ENCODE data around the gene SLCO2B1. TPM values are rescaled to one million over a fixed set of nuclear protein-coding genes. Genes with fewer than 3 reads are reported as not detected.

SLCO2B1 gene
- total and polyA plus RNA-seq, 12 donors = 5.8 to 234 (median 122) TPM

DNA sequence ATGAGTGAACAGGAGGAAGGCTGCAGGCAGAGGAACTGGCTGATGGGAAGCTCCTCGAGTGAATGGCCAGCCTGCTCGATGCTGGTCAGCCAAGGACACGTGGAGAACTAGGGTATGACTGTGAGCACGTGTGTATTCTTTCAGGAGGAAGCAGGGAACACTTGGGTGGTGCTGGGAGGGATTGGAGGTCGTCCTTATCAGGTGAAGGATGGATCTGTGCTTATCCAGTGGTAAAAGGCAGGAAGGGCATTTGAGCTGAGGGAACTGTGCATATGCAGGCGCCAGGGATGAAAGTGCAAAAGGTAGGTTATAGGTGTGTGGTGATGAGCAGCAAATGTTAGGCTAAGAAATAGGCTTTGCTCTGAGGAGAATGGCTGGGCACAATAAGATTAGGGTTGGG, 9.7 kb upstream of the SLCO2B1 start:
- Histone ChIP-seq H3K4me3 (no peak overlapping the region), H3K36me3 (replicated peaks in 1 of 2) (no peaks in the 10 kb centered on the region), H3K27me3 (no peaks in the 10 kb centered on the region), H3K4me1 (replicated peaks in 1 of 2) (peaks cover 0 to 17% of the 10 kb centered on the region in 2 donors), H3K9me3 (replicated peaks in 1 of 3) (no peaks in the 10 kb centered on the region), H3K27ac (no peak overlapping the region)
- 42 to 54% (median 47%) methylated on average over 6 of the region's 6 CpGs for WGBS, 4 donors
- DNase-seq = no peak
- intact Hi-C loops (cut with DNase I) = loop anchor here (2.0 to 10.0 kb wide), 4 partner anchors 102 to 214 kb away; no protein-coding TSS in a partner anchor
- TF ChIP-seq CTCF (IDR thresholded peaks at IDR 0.05) = no peak
- TF ChIP-seq POLR2A (IDR thresholded peaks at IDR 0.05) = no peak

DNA sequence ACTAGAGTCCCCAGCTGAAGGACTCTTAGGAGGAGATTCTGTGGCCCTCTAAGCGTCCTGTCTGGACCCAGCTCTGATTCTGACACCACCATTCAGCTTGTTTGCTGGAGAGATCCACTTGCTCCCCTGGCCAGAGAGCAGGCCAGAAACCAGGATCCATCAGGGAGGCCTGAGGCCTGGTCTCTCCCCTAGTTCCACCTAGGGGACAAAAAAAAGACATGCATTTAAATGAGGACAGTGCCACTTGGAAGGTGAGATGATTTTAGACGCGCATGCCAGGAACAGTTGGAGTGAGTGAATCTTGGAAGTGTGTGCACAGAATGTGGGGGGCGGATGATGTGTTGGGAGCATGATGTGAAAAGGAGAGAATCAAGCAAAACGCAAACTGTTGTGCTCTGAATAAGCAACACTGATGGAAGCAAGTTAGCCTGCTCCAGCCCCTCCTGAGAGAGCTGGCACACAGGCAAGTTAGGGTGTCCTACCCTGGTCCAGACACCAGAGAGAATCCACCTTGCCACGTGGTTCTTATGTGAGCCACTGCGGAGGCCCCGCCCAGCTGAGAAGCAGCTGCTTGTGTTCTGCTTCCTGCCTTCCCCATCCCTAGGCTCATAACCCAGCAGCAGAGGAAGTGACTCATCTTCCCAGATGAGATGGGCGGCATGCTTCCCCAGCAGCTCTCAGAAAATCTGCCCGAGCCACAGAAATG, 8.0 kb upstream of the SLCO2B1 start:
- WGBS, 4 donors = 40 to 59% (median 46%) methylated on average over 7 to 10 of the region's 10 CpGs
- no peak overlapping the region for H3K4me3 ChIP-seq
- intact Hi-C loops (cut with DNase I) = loop anchor here (5.0 to 10.0 kb wide), 3 partner anchors 104 to 216 kb away; no protein-coding TSS in a partner anchor
- no peaks in the 10 kb centered on the region for H3K9me3 ChIP-seq (replicated peaks in 1 of 3)
- peak overlapping the region in 2 of 5 donors; percentile 71 to 82 for H3K27ac ChIP-seq
- TF ChIP-seq POLR2A (IDR thresholded peaks at IDR 0.05) (no peak), CTCF (IDR thresholded peaks at IDR 0.05) (peak in 2 of 6 experiments; percentile 27 to 28)
- DNase-seq = peak; percentile 56 to 92 (median 76)
- H3K27me3 ChIP-seq = no peaks in the 10 kb centered on the region
- H3K4me1 ChIP-seq (replicated peaks in 1 of 2) = peaks cover 0 to 30% of the 10 kb centered on the region in 2 donors
- no peaks in the 10 kb centered on the region for H3K36me3 ChIP-seq (replicated peaks in 1 of 2)

DNA sequence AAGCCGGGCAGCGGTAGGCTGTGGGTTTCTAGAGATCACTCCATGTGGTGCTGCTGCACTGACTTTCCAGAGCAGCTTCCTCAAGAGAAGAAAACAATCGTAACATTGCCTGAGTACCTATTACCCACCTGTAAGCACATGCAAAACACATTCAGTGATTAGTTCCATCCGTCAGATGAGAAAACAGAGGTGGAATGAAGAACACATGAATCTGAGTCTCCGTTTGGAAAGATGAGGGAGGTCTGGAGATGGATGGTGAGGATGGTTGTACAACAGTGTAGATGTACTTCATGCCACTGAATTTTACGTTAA, 7.5 kb upstream of the SLCO2B1 start:
- TF ChIP-seq POLR2A (IDR thresholded peaks at IDR 0.05) (no peak), CTCF (IDR thresholded peaks at IDR 0.05) (no peak)
- Histone ChIP-seq H3K36me3 (replicated peaks in 1 of 2) (no peaks in the 10 kb centered on the region), H3K27ac (peak overlapping the region in 2 of 5 donors; percentile 71 to 82), H3K27me3 (no peaks in the 10 kb centered on the region), H3K4me3 (no peak overlapping the region), H3K9me3 (replicated peaks in 1 of 3) (no peaks in the 10 kb centered on the region), H3K4me1 (replicated peaks in 1 of 2) (peaks cover 0 to 32% of the 10 kb centered on the region in 2 donors)
- 42 to 53% (median 45%) methylated on average over 6 of the region's 6 CpGs for WGBS, 4 donors
- intact Hi-C loops (cut with DNase I) = loop anchor here (5.0 to 10.0 kb wide), 3 partner anchors 104 to 216 kb away; no protein-coding TSS in a partner anchor
- no peak for DNase-seq

DNA sequence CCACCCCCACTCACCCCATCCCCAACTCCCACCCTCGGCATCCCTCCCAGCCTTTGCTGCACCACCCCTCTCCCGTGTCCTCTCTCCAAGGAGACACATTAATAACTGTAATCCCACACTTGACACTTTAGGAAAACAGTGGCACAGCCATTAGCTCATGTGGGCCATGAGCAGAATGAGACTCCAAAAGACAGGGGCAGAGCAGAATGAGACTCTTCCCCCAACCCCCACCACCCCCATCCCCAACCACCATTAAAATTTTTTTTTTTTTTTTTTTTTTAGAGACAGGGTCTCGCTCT, 6.2 kb upstream of the SLCO2B1 start:
- no peaks in the 10 kb centered on the region for H3K36me3 ChIP-seq (replicated peaks in 1 of 2)
- peaks cover 0 to 32% of the 10 kb centered on the region in 2 donors for H3K4me1 ChIP-seq (replicated peaks in 1 of 2)
- H3K9me3 ChIP-seq (replicated peaks in 1 of 3) = no peaks in the 10 kb centered on the region
- DNase-seq = no peak
- H3K4me3 ChIP-seq = no peak overlapping the region
- intact Hi-C loops (cut with DNase I) = loop anchor here (2.0 to 10.0 kb wide), 5 partner anchors 58 to 217 kb away; no protein-coding TSS in a partner anchor
- WGBS, 4 donors = 36 to 54% (median 38%) methylated on average over 2 to 3 of the region's 3 CpGs
- no peaks in the 10 kb centered on the region for H3K27me3 ChIP-seq
- TF ChIP-seq POLR2A (IDR thresholded peaks at IDR 0.05) = no peak
- no peak for TF ChIP-seq CTCF (IDR thresholded peaks at IDR 0.05)
- no peak overlapping the region for H3K27ac ChIP-seq
